Esophagus muscularis mucosa (tissue), 4 donors: ENCODE measurements around the gene EHF. TPM values are rescaled to one million over a fixed set of nuclear protein-coding genes. Genes with fewer than 3 reads are reported as not detected.

ENCODE experiments used
- DNase-seq: peaks from one replicate; pipeline ENCODE4 v3.0.0-alpha.2; 2017; ENCODE audit errors: extremely low spot score
- H3K27ac ChIP-seq, 4 donors: fragments of 200-600 bp; sonication (generic); replicated peaks in 1 of 4; 1 replicate in 3 of 4; 2 replicates in 1 of 4; pipeline ENCODE4 v1.5.1; 2016 to 2019; ENCODE audit warnings: mild to moderate bottlenecking in 1 of 4
- H3K27me3 ChIP-seq, 4 donors: fragments of 200-600 bp; sonication (generic); one replicate each; pipeline versions ENCODE4 v1.5.1 to v1.6.0; 2016 to 2019
- H3K36me3 ChIP-seq, 4 donors: fragments of 200-600 bp; sonication (generic); one replicate each; pipeline ENCODE4 v1.5.1; 2016 to 2019
- H3K4me1 ChIP-seq, 4 donors: fragments of 200-600 bp; sonication (generic); one replicate each; pipeline ENCODE4 v1.5.1; 2016 to 2019
- H3K4me3 ChIP-seq, 4 donors: fragments of 200-600 bp; sonication (generic); 1 replicate in 2 of 4; 2 replicates in 2 of 4; pipeline ENCODE4 v1.5.1; 2016 to 2019; ENCODE audit warnings: mild to moderate bottlenecking in 4 of 4, moderate library complexity in 1 of 4
- H3K9me3 ChIP-seq, 4 donors: fragments of 200-600 bp; sonication (generic); 1 replicate in 3 of 4; 2 replicates in 1 of 4; pipeline ENCODE4 v1.5.1; 2016 to 2019
- EP300 ChIP-seq: sonication (generic); formaldehyde crosslinking; IDR thresholded peaks from one replicate; pipeline ENCODE4 v1.6.1; 2017; ENCODE audit warnings: antibody characterized with exemption
- POLR2A ChIP-seq: fragments of 450-650 bp; IDR thresholded peaks from one replicate; pipeline ENCODE4 v1.6.1; 2017; ENCODE audit warnings: antibody characterized with exemption, moderate library complexity, mild to moderate bottlenecking, low read depth
- POLR2AphosphoS5 ChIP-seq, 2 donors: sonication (generic); formaldehyde crosslinking; IDR thresholded peaks; one replicate each; pipeline ENCODE4 v1.6.1; 2017; ENCODE audit warnings: antibody characterized with exemption in 2 of 2
- WGBS: methylation state at CpG from one replicate; pipeline ENCODE4 v1.1.5; 2018; 5-methylcytosine and 5-hydroxymethylcytosine counted together
- intact Hi-C: fragments of 100-400 bp; cut with DNase I; formaldehyde crosslinking; loops from one replicate; pipeline ENCODE4 v1.15.1; 2023
- total RNA-seq, 4 donors: library from RNA; depleted of rRNA; stranded (reverse); fragments of >200 nt; gene quantifications; one replicate each; pipeline versions ENCODE4 v1.1.0 to v1.2.1, GENCODE V29; 2016
- TF ChIP-seq, protein P1 (sequence below), 3 experiments: fragments of 200-600 bp in 2 of 3; fragments of 450-650 bp in 1 of 3; sonication (generic) in 2 of 3; IDR thresholded peaks; one replicate each; pipeline ENCODE4 v1.5.1; 2017 to 2019; ENCODE audit warnings: antibody characterized with exemption in 3 of 3, mild to moderate bottlenecking in 2 of 3, moderate library complexity in 1 of 3

EHF gene
- total RNA-seq, 4 donors from 2014 or later = 0.42 to 0.52 TPM; not detected in 2

DNA sequence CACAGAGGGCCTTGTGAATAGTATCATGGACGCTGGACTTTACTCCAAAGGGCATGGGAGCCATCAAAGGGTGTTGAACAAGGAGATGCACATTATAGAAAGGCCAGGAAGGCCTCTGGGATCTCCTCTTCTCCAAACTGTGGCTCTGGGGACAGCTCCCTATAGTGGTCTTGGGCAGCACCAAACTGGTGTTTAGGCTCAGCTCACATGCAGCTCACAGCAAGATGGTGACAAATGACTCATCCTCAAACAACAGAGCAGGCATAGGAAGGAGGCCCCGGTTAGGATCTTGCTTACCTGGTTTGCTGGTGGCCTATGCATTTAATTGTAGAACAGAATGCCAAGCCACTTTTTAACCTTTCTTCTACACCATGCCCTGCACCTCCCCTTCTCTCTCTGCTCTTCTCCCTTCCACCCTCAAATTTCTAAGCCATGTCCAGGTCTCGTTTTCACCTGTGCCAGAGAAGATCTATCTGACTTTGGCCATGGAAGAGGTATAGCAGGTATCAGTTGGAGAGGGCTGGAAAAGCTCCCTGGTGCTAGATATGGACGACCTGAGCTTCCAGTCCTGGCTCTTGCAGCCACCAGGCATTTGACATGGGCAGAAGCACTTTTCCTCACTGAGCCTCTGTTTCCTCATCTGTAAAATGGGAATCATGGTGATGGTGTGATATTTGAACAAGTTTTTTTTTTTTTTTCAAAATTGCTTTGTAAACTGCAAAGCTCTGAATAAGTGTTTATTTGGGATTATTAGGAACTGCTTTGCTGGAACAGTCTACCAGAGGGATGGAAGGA lies 14.4 kb upstream of the EHF start:
- H3K36me3 ChIP-seq = no peaks in the 10 kb centered on the region
- intact Hi-C loops = no loop called here
- no peak for TF ChIP-seq EP300
- TF ChIP-seq, protein P1, sequence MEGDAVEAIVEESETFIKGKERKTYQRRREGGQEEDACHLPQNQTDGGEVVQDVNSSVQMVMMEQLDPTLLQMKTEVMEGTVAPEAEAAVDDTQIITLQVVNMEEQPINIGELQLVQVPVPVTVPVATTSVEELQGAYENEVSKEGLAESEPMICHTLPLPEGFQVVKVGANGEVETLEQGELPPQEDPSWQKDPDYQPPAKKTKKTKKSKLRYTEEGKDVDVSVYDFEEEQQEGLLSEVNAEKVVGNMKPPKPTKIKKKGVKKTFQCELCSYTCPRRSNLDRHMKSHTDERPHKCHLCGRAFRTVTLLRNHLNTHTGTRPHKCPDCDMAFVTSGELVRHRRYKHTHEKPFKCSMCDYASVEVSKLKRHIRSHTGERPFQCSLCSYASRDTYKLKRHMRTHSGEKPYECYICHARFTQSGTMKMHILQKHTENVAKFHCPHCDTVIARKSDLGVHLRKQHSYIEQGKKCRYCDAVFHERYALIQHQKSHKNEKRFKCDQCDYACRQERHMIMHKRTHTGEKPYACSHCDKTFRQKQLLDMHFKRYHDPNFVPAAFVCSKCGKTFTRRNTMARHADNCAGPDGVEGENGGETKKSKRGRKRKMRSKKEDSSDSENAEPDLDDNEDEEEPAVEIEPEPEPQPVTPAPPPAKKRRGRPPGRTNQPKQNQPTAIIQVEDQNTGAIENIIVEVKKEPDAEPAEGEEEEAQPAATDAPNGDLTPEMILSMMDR (IDR thresholded peaks at IDR 0.05) = no peak
- no peak for TF ChIP-seq POLR2A
- TF ChIP-seq POLR2AphosphoS5 (IDR thresholded peaks at IDR 0.05) = no peak
- no peak overlapping the region for H3K4me3 ChIP-seq
- no peaks in the 10 kb centered on the region for H3K9me3 ChIP-seq
- H3K27me3 ChIP-seq = no peaks in the 10 kb centered on the region
- WGBS = 61% methylated on average over 4 of the region's 4 CpGs
- no peaks in the 10 kb centered on the region for H3K4me1 ChIP-seq
- no peak overlapping the region for H3K27ac ChIP-seq
- no peak for DNase-seq

DNA sequence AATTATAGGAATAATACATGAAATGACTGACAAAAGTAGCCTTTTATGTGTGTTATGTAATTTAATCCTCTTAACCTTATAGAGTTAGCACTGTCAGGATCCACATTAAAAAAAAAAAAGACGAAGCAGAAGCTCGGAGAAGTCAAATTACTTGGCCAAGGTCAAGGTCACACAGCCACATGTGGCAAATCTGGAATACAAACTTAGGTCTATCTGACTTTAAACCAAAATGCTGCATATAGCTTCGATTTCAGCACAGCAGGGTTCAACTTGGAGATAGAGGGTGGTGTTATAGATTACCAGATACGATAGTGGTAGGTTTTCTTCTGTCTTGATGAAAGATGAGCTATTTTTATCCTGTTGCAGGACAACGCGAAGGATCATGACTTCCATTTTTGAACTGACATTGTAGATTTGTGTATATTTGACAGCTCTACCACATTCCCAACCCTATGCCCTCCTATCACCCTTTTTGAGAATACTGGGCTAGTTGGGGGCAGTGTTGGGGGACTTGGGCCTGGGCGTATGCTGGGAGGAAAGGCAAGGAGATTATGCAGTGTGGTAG lies 11.6 kb upstream of the EHF start:
- H3K4me3 ChIP-seq = no peak overlapping the region
- no peaks in the 10 kb centered on the region for H3K4me1 ChIP-seq
- intact Hi-C loops = no loop called here
- no peak for DNase-seq
- 74% methylated on average over 7 of the region's 7 CpGs for whole genome bisulfite sequencing
- no peaks in the 10 kb centered on the region for H3K27me3 ChIP-seq
- no peaks in the 10 kb centered on the region for H3K36me3 ChIP-seq
- H3K27ac ChIP-seq = no peak overlapping the region
- TF ChIP-seq POLR2AphosphoS5 (IDR thresholded peaks at IDR 0.05) = no peak
- TF ChIP-seq, protein P1 (IDR thresholded peaks at IDR 0.05) = no peak
- TF ChIP-seq EP300 = no peak
- no peak for TF ChIP-seq POLR2A
- H3K9me3 ChIP-seq = no peaks in the 10 kb centered on the region

DNA sequence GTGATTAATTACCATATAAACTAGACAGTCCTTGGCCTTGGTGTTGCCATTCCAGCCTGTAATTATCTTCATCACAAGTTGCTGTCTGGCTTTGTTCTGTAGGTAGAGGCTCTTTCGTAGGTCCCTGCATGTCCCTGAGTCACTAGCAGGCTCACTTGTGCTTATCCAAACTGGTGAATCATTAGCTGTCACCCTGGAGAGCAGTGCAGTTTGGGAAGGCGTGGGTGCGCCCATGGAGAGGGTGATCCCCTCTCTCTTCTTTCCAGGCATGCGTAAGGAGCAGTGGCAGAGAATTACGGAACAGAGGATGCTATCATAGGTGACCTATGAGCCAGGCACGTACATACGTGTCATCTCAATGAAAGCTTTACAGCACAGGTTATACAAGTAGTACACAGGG lies 11.0 kb upstream of the EHF start:
- 87% methylated on average over 7 of the region's 7 CpGs for WGBS
- TF ChIP-seq, protein P1 (IDR thresholded peaks at IDR 0.05) = no peak
- no peak for TF ChIP-seq POLR2A
- TF ChIP-seq EP300 = no peak
- no peak for TF ChIP-seq POLR2AphosphoS5 (IDR thresholded peaks at IDR 0.05)
- no peaks in the 10 kb centered on the region for H3K27me3 ChIP-seq
- H3K36me3 ChIP-seq = no peaks in the 10 kb centered on the region
- intact Hi-C loops = no loop called here
- H3K4me3 ChIP-seq = no peak overlapping the region
- no peak for DNase-seq
- H3K4me1 ChIP-seq = no peaks in the 10 kb centered on the region
- no peak overlapping the region for H3K27ac ChIP-seq
- no peaks in the 10 kb centered on the region for H3K9me3 ChIP-seq

DNA sequence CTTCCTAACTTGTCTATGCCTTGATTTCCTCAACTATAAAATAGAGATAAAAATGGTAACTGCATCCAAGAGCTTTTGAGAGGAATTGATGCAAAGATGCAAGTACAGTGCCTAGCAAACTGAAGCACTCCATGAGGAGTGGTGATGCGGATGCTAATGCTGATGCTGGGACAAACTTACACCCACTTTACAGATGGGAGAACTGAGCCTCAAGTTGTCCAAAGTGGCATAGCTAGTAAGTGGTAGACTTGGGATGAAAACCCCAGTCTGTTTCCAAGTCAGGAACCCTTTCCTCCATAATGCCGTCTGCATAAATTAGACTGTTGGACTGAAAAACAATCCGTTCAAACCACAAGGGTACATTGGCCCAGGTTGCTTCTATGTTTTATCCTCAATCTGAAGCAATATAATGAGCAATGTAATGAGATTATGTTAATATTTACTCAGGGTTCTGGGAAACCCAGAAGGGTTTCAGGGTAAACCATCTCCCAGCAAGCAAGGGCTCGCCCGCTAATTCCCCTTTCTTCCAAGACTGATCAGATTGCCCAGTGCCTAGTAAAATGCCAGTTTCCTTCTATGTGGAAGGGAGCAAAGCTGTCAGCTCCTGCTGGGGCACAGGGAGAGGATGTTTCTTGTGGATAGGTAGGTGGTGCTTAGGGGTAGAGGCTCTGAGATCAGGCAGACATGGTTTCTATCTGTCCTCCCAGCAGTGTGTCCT lies 10.4 kb upstream of the EHF start:
- H3K27me3 ChIP-seq = no peaks in the 10 kb centered on the region
- no peaks in the 10 kb centered on the region for H3K36me3 ChIP-seq
- TF ChIP-seq POLR2AphosphoS5 (IDR thresholded peaks at IDR 0.05) = no peak
- TF ChIP-seq, protein P1 (IDR thresholded peaks at IDR 0.05) = no peak
- TF ChIP-seq POLR2A = no peak
- TF ChIP-seq EP300 = no peak
- DNase-seq = no peak
- H3K9me3 ChIP-seq = no peaks in the 10 kb centered on the region
- H3K27ac ChIP-seq = no peak overlapping the region
- WGBS = 94% methylated on average over 5 of the region's 5 CpGs
- intact Hi-C loops = no loop called here
- H3K4me3 ChIP-seq = no peak overlapping the region
- H3K4me1 ChIP-seq = no peaks in the 10 kb centered on the region
